Frontal cortex (tissue), 4 donors: ENCODE data around the gene CARMIL1. TPM values are rescaled to one million over a fixed set of nuclear protein-coding genes. Genes with fewer than 3 reads are reported as not detected.

Experiments
- DNase-seq, 2 donors: peaks; one replicate each; pipeline ENCODE4 v3.0.0; 2012; ENCODE audit warnings: low spot score in 2 of 2
- FAIRE-seq: peaks from 2 replicates; lab custom pipeline; 2012; peaks lifted over from hg19 to GRCh38; lab: Jason Lieb, UNC
- total RNA-seq: library from RNA; depleted of rRNA; stranded (reverse); fragments of >200 nt; gene quantifications from one replicate; pipeline ENCODE4 v1.2.3, GENCODE V29; 2014
- donor health status: control.
- donor health status: control.
- donor health status: control.

Gene CARMIL1
- total RNA-seq, 1 donor from 2014 or later = 32.6 TPM

DNA sequence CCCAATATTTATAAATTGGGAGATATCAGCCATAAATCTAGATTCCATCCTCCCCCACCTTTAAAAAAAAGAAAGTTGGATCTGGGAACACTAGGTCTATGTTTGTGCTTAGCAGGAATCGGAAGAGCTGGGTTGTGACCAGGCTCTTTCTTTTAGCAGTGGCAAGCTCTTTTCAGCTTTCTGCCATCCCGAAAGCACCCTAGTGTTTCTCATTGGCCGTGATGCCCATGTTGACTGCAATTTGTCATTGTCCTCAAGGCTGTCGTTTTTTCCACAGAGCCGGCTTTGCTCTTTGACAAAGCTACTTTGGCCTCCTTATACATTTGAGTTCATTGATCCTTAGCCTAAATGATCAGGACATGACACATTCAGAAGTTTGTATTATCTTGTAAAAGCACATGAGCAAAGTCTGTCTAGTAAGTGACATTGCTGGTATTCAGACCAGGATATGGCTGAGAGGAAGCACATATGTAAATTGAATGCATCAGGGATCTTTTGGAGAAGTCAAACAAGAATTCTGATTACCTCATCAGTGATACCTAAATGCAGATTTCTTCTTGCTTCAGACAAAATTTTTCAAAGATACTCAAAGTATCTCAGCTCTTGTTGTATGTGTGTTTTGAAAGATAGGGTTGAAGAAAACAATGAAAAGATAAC is 50.1 kb downstream of the CARMIL1 start:
- FAIRE-seq = no peak
- DNase-seq = no peak

- DNase-seq (no peak), FAIRE-seq (no peak)
These were observed 50.8 kb downstream of the CARMIL1 start for GRCh38 chr6:25329982-25330381.

GRCh38 chr6:25330796-25331685 is 51.9 kb downstream of the CARMIL1 start:
- FAIRE-seq (no peak), DNase-seq (no peak)

DNA sequence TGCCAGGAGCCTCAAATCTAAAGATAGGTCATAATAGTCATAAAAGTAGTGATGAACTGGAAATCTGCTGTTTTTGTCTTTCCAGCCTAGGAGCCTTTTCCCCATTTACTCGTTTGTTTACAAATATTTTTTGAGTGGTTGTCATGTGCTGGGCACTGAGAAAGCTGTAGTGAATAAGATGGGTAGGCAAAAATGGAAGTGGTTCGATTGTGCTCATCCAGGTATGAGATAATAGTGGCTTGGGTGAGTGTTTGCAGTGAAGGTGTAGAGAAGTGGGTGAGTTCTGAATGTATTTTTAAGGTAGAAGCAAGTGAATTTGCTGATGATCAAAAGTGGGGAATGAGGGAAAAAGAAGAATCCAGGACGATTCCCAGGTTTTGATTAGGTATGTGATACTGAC is 53.0 kb downstream of the CARMIL1 start:
- no peak for DNase-seq
- FAIRE-seq = no peak

- DNase-seq = no peak
- FAIRE-seq = no peak
These were observed 53.5 kb downstream of the CARMIL1 start for GRCh38 chr6:25332655-25333071.

- DNase-seq = no peak
- no peak for FAIRE-seq
These were observed 54.3 kb downstream of the CARMIL1 start for GRCh38 chr6:25333471-25333870.

- DNase-seq (no peak), FAIRE-seq (no peak)
These were observed 55.6 kb downstream of the CARMIL1 start for GRCh38 chr6:25334793-25335192.

- no peak for DNase-seq
- no peak for FAIRE-seq
These were observed 57.8 kb downstream of the CARMIL1 start for GRCh38 chr6:25336996-25337395.

- FAIRE-seq = no peak
These were observed 58.3 kb downstream of the CARMIL1 start for GRCh38 chr6:25337431-25337830.

DNA sequence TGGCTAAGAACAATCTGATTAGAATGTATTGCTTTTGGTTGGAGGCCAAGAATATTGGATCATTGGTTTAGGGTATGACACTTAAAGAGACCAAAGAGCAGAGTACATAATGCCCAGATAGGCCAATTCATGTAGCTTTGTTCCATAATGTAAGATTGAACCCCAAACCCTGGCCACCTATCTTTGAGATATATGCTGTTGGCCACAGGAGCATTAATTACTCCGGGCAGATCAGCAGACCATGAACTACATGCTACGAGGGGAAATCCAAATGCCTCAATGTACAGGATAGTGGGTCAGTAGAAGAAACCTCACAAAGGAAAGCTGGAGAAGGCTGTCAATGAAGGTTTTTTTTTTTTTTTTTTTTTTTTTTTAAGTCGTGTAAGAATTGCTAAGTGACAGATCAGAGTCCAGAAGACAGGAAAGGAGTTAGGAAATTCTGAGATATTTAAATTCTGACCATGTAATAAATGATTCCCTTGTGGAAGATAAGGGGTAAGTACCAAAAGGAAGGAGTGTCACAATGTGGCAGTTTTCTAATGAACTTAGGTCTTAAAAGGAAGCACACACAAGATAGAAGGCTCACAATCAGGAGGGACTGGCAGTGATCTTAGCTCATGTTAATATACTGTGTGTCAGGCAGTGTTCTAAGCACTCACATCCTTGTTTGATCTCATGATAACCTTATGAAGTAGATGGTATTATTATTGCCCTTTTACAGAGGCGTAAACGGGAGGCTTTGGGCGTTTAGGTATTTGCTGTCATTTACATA is 61.4 kb downstream of the CARMIL1 start:
- DNase-seq (no peak), FAIRE-seq (no peak)

More at GRCh38 chr6:25337431-25337830, 58.3 kb downstream of the CARMIL1 start:
- DNase-seq = no peak

- FAIRE-seq (no peak), DNase-seq (no peak)
These were observed 62.0 kb downstream of the CARMIL1 start for GRCh38 chr6:25341203-25341552.

DNA sequence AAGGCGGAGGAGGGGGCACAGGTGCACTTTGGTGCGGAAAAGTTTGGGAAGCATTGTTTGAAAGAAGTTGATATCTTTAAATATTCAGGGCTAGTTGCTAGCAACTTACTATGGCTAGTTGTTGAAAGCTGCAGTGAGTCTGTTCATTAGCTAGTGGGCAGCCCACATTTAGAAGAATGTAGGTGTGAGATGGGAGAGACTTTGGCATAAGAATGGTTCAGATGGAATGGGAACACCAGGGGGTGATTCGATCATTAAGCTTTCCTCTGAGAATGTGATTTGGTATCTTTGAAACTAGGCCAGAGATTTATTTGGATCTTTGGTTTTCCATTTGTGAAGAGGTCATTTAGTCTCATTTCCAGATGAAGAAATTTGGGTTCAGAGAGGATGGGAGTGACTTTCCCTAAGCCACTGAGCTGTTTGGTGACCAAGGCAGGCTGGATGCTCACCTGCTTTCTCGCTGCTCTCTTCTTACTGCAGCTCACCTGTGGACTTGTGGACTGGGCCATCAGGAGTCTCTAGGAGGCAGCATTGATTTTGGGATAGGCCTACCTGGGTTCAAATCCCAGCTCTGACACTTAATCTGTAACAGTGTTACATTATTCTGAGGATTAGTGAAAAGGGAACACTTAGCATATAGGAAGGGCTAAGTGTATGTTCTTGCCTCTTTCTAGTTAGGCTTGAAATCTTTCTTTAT is 62.9 kb downstream of the CARMIL1 start:
- DNase-seq (no peak), FAIRE-seq (no peak)

GRCh38 chr6:25342802-25343201 is 63.6 kb downstream of the CARMIL1 start:
- no peak for DNase-seq
- no peak for FAIRE-seq

- FAIRE-seq (no peak), DNase-seq (no peak)
These were observed 64.8 kb downstream of the CARMIL1 start for GRCh38 chr6:25343984-25344383.

- DNase-seq (no peak), FAIRE-seq (no peak)
These were observed 65.7 kb downstream of the CARMIL1 start for GRCh38 chr6:25344827-25345226.

DNA sequence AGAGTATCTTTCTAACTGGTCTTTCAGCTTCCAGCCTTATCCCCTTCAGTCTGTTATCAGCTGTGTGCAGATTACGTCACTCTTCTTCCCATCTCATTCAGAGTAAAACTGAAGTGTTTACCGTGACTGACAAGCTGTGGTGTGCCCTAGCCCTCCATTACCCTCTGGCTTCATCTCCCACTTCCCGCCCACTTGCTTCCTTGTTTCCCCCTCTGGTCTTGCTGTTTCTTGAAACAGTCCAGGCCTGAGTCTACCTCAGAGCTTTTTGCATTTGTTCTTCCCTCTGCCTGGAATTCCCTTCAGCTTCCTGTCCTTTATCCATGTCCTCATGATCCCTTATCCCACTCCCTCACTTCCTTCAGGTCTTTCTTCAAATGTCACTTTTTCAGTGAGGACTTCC is 66.9 kb downstream of the CARMIL1 start:
- DNase-seq (no peak), FAIRE-seq (no peak)

DNA sequence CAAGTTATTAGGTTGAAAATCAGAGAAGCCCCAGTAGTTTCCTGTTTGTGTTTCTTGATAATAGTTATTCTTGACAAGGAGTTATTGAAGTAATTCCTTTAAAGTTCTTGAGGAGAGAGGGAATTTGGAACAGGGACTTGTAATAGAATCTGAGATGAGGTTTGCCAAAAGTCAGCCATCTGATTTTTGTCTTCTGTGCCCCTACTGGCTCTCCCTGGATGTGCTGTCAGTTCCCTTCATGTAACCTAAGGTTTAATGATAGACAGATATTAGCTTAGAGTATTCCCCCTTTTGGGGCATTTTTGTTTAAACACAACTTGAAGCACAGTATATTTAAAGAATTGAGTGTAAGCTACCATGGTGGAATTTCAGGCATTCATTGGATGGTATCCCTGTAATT is 71.4 kb downstream of the CARMIL1 start:
- DNase-seq = no peak
- no peak for FAIRE-seq

GRCh38 chr6:25351485-25351884 is 72.3 kb downstream of the CARMIL1 start:
- no peak for FAIRE-seq
- DNase-seq = no peak

GRCh38 chr6:25352285-25352684 is 73.1 kb downstream of the CARMIL1 start:
- DNase-seq (no peak), FAIRE-seq (no peak)
